ENCODE results near the gene AKR1C2. TPM values are rescaled to one million over a fixed set of nuclear protein-coding genes. Genes with fewer than 3 reads are reported as not detected.

AKR1C2 gene
- total RNA-seq, 3 donors from 2014 or later (not counting 1 experiment from before 2014, with no cell fraction given) = not detected

DNA sequence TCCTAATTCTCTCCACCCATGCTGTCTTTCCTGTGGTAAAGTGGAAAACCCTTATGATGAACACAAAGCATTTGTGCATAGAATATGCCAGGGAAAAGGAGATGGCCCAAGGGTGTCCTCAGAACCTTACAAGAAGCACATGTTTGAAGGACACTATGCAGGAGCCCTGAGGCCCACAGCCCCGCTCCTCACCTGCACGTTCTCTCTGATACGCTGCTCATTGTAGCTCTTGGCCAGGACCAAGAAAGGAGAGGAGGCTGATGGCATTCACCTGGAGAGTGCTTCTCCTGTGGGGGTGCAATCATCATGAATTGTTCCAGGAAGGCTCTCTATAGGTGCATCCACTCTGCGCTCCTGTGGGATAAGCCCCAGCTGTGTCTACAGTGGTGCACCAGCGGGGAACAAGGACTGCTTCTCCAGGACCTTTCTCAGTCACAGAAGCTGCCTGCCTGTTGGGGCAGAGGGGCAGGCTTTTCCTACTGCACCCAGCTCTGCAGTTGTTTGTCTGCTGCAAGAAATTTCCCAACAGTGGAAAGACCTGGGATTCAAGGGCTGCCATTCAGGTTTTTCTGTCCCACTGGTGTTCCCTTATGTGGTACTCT, 19.9 kb downstream of the AKR1C2 start:
- Mint-ChIP-seq H3K36me3 (no peaks in the 10 kb centered on the region), H3K27ac (no peak overlapping the region), H3K4me1 (peaks cover 0 to 6% of the 10 kb centered on the region in 2 donors), H3K27me3 (ENCODE audit: low read depth in 2 of 2) (peaks cover 4 to 23% of the 10 kb centered on the region in 2 donors), H3K4me3 (no peak overlapping the region), H3K9me3 (no peaks in the 10 kb centered on the region)
- intact Hi-C loops (cut with micrococcal nuclease) = no loop called here
- TF ChIP-seq, protein P1, sequence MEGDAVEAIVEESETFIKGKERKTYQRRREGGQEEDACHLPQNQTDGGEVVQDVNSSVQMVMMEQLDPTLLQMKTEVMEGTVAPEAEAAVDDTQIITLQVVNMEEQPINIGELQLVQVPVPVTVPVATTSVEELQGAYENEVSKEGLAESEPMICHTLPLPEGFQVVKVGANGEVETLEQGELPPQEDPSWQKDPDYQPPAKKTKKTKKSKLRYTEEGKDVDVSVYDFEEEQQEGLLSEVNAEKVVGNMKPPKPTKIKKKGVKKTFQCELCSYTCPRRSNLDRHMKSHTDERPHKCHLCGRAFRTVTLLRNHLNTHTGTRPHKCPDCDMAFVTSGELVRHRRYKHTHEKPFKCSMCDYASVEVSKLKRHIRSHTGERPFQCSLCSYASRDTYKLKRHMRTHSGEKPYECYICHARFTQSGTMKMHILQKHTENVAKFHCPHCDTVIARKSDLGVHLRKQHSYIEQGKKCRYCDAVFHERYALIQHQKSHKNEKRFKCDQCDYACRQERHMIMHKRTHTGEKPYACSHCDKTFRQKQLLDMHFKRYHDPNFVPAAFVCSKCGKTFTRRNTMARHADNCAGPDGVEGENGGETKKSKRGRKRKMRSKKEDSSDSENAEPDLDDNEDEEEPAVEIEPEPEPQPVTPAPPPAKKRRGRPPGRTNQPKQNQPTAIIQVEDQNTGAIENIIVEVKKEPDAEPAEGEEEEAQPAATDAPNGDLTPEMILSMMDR (IDR thresholded peaks at IDR 0.05) = no peak
- H3K4me1 ChIP-seq (ENCODE audit: control insufficient read depth, insufficient read depth, low read length) = no peaks in the 10 kb centered on the region
- DNase-seq = no peak
- H3K27ac ChIP-seq (ENCODE audit: low read length) = no peak overlapping the region
- 96% methylated on average over 5 of the region's 5 CpGs for WGBS (ENCODE audit: insufficient coverage)
- no peaks in the 10 kb centered on the region for H3K36me3 ChIP-seq (ENCODE audit: control insufficient read depth, insufficient read depth, low read length)
- no peaks in the 10 kb centered on the region for H3K9me3 ChIP-seq (ENCODE audit: control insufficient read depth, insufficient read depth, low read length)
- ATAC-seq = no peak
- no peaks in the 10 kb centered on the region for H3K27me3 ChIP-seq (ENCODE audit: control insufficient read depth, insufficient read depth, low read length)
- H3K4me3 ChIP-seq (ENCODE audit: low read length) = no peak overlapping the region

DNA sequence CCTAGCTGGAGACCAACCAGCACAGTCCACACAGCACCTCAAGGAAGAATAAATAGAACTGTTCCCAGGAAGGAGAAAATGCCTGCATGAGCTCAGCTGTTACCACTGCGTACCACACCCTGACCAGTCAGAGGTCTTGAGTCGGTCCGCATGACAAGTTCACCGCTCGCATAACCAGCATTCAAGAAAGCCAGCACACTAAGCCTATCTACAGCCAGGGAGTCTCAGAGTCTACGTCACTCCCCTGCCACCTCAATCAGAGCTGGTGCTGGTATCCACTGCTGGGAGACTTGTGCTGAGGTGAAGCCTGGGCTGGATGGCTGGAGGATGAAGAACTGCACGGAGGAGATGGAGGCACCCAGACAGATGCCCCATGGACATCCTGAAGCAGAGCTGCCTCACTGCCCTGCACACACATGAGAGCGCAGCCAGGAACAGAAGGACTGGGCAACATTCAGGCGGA, 20.9 kb downstream of the AKR1C2 start:
- TF ChIP-seq, protein P1 (IDR thresholded peaks at IDR 0.05) = no peak
- no peaks in the 10 kb centered on the region for H3K9me3 Mint-ChIP-seq
- H3K36me3 Mint-ChIP-seq = no peaks in the 10 kb centered on the region
- no peak overlapping the region for H3K27ac Mint-ChIP-seq
- Histone ChIP-seq H3K9me3 (ENCODE audit: control insufficient read depth, insufficient read depth, low read length) (no peaks in the 10 kb centered on the region), H3K27ac (ENCODE audit: low read length) (no peak overlapping the region), H3K4me3 (ENCODE audit: low read length) (no peak overlapping the region), H3K27me3 (ENCODE audit: control insufficient read depth, insufficient read depth, low read length) (no peaks in the 10 kb centered on the region), H3K36me3 (ENCODE audit: control insufficient read depth, insufficient read depth, low read length) (no peaks in the 10 kb centered on the region), H3K4me1 (ENCODE audit: control insufficient read depth, insufficient read depth, low read length) (no peaks in the 10 kb centered on the region)
- peaks cover 0 to 6% of the 10 kb centered on the region in 2 donors for H3K4me1 Mint-ChIP-seq
- no peak for ATAC-seq
- intact Hi-C loops (cut with micrococcal nuclease) = no loop called here
- 96% methylated on average over 9 of the region's 9 CpGs for WGBS (ENCODE audit: insufficient coverage)
- peaks cover 4 to 23% of the 10 kb centered on the region in 2 donors for H3K27me3 Mint-ChIP-seq (ENCODE audit: low read depth in 2 of 2)
- H3K4me3 Mint-ChIP-seq = no peak overlapping the region
- DNase-seq = no peak

DNA sequence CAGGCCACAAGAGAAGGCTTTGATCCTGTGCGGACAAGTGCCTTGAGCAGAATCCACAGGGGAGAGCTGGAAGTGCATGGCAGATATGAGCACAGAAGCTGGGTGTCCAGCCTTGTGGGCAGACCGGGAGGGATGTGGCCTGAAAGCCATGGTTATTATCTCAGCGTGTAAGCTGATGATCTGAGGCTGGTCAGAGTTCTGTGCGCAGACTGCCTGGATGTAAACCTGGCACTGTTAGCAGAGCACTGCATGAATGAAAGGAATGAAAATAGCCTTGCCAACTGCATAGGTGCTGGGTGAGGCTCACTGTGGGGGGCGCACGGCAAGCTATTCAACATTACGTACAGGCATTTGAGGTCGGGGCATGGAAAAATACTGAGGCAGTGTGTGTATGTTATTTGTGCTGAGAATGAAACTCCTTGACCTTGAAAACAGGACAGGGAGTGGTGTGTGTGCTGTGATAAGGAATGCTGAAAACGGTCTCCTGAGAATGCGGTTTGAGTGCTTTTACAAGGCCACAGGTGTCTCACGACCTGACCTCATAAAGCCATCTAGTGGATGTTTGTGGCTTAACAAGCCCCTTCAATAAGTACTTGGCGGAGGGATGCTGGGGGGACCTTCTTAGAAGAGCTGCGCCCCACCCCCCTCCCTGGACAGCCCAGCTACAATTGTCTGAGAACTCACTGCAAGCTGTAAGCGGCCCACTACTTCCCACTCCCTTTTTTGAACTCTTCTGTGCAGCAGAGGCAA, 21.8 kb downstream of the AKR1C2 start:
- Mint-ChIP-seq H3K4me3 (no peak overlapping the region), H3K27me3 (ENCODE audit: low read depth in 2 of 2) (peaks cover 4 to 23% of the 10 kb centered on the region in 2 donors), H3K9me3 (no peaks in the 10 kb centered on the region), H3K36me3 (no peaks in the 10 kb centered on the region), H3K4me1 (peaks cover 0 to 6% of the 10 kb centered on the region in 2 donors), H3K27ac (no peak overlapping the region)
- no peak overlapping the region for H3K4me3 ChIP-seq (ENCODE audit: low read length)
- ATAC-seq = no peak
- no peaks in the 10 kb centered on the region for H3K9me3 ChIP-seq (ENCODE audit: control insufficient read depth, insufficient read depth, low read length)
- intact Hi-C loops (cut with micrococcal nuclease) = no loop called here
- TF ChIP-seq, protein P1 (IDR thresholded peaks at IDR 0.05) = no peak
- no peak overlapping the region for H3K27ac ChIP-seq (ENCODE audit: low read length)
- H3K36me3 ChIP-seq (ENCODE audit: control insufficient read depth, insufficient read depth, low read length) = no peaks in the 10 kb centered on the region
- no peaks in the 10 kb centered on the region for H3K4me1 ChIP-seq (ENCODE audit: control insufficient read depth, insufficient read depth, low read length)
- no peaks in the 10 kb centered on the region for H3K27me3 ChIP-seq (ENCODE audit: control insufficient read depth, insufficient read depth, low read length)
- DNase-seq = peak in 1 of 2 donors; percentile 37
- 50% methylated on average over 14 of the region's 14 CpGs for WGBS (ENCODE audit: insufficient coverage)

Measured in natural killer cell (primary cell).